ENCODE results near the gene ITGAV.

The ITGAV gene

DNA sequence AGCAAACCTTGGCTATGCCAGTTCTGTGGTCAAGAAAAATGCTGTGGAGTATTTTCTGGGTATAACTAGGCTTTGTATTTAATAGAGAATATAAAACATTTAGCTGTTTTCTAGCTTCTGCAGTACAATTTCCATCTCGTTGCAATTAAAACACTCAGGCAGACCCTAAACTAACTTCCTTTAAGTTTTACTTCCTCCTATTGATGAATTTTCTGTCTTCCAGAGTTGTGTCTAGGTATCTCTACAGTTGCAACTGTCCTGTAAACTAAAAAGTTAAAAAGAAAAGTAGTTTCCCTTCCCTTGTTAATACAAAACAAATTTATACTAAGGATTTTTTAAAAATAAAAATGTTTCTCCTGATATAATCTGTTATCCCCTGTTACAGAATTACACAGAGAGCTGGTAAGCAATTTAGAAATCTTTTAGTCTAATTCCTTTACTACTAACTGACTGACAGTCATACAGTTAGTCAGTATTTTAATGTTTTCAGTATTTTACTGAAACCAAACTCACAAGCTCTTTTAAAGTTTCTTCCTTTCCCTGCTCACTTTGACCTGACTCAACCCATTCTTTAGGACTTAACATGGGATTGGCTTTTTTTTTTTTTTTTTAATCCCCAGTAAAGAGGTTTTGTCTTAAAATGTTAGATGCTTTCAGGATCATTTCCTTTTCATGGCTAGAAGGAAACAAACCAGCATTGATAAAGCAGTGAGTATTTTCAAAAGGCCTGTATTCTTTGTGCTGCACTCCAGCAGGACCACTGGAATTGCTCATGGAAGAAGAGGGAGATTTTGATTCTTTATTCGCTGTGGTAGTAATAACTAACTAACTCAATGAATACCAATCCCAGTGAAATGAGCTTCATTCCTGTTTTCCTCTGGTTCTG is 22.9 kb downstream of the ITGAV start:
- TF ChIP-seq, protein P1, sequence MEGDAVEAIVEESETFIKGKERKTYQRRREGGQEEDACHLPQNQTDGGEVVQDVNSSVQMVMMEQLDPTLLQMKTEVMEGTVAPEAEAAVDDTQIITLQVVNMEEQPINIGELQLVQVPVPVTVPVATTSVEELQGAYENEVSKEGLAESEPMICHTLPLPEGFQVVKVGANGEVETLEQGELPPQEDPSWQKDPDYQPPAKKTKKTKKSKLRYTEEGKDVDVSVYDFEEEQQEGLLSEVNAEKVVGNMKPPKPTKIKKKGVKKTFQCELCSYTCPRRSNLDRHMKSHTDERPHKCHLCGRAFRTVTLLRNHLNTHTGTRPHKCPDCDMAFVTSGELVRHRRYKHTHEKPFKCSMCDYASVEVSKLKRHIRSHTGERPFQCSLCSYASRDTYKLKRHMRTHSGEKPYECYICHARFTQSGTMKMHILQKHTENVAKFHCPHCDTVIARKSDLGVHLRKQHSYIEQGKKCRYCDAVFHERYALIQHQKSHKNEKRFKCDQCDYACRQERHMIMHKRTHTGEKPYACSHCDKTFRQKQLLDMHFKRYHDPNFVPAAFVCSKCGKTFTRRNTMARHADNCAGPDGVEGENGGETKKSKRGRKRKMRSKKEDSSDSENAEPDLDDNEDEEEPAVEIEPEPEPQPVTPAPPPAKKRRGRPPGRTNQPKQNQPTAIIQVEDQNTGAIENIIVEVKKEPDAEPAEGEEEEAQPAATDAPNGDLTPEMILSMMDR (IDR thresholded peaks at IDR 0.05; ENCODE audit: extremely low read depth, missing control alignments) = no peak
- no peak for DNase-seq (ENCODE audit: low spot score)

DNA sequence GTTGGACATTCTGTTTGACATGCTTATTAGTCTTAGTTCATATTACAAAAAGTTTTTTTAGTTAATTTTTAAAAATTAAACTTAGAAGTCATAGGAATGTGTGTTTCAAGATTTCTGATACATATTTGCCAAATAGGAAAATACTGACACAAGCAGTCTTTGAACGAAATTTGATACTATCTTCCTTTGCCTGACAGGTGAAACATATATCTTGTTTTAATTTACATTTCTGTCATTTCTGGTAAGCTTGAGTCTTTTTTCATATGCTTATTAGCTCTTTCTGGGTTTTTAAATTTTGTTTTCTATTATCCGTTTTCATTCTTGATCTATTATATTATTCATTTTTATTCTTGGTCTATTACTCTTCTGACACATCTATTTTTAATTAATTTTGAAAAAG is 24.5 kb downstream of the ITGAV start:
- no peak for DNase-seq (ENCODE audit: low spot score)
- TF ChIP-seq, protein P1 (IDR thresholded peaks at IDR 0.05; ENCODE audit: extremely low read depth, missing control alignments) = no peak

DNA sequence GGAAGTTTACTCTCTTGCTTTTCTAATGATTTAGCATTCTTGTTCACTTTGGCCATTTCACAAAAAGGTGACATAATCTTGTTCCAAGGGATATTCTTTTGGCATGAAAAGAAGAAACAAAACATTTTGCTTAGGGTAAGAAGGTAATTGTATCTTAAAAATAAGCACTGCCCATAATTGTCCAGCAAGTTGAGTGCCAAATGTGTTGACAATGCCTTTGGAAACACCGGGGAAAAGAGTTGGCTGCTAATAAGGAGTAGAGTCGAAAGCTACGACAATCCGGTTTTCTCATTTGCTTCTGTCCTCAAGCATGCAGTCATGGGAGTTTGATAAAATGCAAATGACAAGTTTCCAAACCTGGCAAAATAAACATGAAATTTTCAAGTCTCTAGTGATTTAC is 27.3 kb downstream of the ITGAV start:
- no peak for DNase-seq (ENCODE audit: low spot score)
- TF ChIP-seq, protein P1 (IDR thresholded peaks at IDR 0.05; ENCODE audit: extremely low read depth, missing control alignments) = no peak

DNA sequence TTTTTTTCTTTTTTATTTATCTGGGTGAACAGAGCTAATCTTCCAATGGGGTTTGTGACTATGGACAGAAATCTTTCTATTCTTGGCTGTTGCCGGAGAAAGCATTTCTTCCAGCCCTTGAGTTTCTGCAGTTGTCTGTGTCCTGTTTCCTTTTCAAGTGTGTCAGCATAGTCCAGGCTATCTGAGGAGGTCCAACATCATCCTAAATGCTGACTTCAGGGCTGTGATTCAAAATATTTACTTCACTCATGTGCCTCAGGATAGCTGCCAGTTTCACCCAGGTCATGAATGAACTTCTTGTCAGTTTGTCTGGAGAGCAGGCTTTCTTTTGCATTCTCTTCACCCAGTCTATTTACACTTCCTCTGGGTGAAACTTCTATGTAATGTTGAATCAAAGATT is 27.9 kb downstream of the ITGAV start:
- TF ChIP-seq, protein P1 (IDR thresholded peaks at IDR 0.05; ENCODE audit: extremely low read depth, missing control alignments) = no peak
- no peak for DNase-seq (ENCODE audit: low spot score)

DNA sequence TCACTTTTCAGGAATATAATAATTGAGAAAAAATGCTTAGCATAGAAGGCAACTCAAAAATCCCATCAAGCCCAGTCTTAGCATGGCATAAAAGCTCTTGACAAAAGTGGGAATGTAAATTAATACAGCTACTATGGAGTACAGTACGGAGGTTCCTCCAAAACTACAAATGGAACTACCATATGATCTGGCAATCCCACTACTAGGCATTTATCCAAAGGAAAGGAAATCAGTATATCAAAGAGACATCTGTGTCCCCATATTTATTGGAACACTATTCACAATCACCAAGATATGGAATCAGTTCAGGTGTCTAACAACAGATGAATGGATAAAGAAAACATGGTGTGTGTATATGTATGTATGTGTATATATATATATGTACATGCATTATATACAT is 28.8 kb downstream of the ITGAV start:
- TF ChIP-seq, protein P1 (IDR thresholded peaks at IDR 0.05; ENCODE audit: extremely low read depth, missing control alignments) = no peak
- DNase-seq (ENCODE audit: low spot score) = no peak

DNA sequence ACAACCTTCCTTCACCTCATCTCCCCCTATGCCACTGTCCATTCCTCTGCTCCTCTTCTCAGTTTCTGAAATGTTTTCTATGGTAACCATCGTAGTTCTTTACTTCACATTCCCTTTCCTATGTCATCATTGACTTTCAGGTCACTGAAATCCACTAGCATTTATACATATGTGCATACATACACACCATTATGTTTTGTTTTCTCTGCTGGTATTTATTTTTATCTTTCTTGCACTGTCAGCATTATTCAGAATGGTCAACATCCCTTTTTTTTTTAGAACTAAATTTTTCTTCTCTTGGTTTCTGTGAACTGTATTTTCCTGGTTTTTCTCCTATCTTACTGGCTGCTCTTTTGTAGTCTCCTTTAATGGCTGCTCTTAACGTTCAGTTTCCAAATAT is 33.2 kb downstream of the ITGAV start:
- DNase-seq (ENCODE audit: low spot score) = no peak
- TF ChIP-seq, protein P1 (IDR thresholded peaks at IDR 0.05; ENCODE audit: extremely low read depth, missing control alignments) = no peak

DNA sequence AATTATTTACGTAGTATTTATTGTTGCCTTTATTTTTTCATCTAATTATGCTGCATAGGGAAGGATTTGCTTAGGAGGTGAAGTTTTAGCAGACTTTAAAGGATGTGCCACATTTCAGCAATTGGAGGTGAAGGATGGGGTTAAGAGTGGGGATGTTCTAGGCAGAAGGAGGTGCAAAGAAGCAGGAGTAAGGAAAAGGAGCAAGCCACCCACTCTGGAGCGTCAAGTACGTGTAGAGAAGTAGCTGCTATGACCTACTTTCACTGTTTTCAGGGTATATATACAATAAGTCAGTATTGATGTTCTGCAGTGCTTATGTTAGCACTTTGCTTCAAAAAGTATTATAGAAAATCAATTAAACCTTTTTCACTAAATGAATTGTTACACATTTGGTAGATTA is 34.4 kb downstream of the ITGAV start:
- DNase-seq (ENCODE audit: low spot score) = no peak
- TF ChIP-seq, protein P1 (IDR thresholded peaks at IDR 0.05; ENCODE audit: extremely low read depth, missing control alignments) = no peak

All from GM20000 (cell line).